Rectal smooth muscle tissue (tissue), 1 donor: ENCODE data around the gene OR6K6.

Source experiments
- H3K27ac ChIP-seq: one replicate; pipeline ENCODE4 v1.7.0; 2013; ENCODE audit warnings: low read depth, low read length, inconsistent platforms
- H3K27me3 ChIP-seq: one replicate; pipeline ENCODE4 v1.7.0; 2013; ENCODE audit warnings: low read length; ENCODE audit not compliant: control insufficient read depth, insufficient read depth
- H3K36me3 ChIP-seq: one replicate; pipeline ENCODE4 v1.7.0; 2013; ENCODE audit warnings: low read length; ENCODE audit not compliant: control insufficient read depth, insufficient read depth
- H3K4me1 ChIP-seq: one replicate; pipeline ENCODE4 v1.7.0; 2013; ENCODE audit warnings: low read length; ENCODE audit not compliant: control insufficient read depth, insufficient read depth
- H3K4me3 ChIP-seq: one replicate; pipeline ENCODE4 v1.7.0; 2013; ENCODE audit warnings: low read length
- H3K9ac ChIP-seq: one replicate; pipeline ENCODE4 v1.7.0; 2013; ENCODE audit warnings: low read length

OR6K6 gene, protein sequence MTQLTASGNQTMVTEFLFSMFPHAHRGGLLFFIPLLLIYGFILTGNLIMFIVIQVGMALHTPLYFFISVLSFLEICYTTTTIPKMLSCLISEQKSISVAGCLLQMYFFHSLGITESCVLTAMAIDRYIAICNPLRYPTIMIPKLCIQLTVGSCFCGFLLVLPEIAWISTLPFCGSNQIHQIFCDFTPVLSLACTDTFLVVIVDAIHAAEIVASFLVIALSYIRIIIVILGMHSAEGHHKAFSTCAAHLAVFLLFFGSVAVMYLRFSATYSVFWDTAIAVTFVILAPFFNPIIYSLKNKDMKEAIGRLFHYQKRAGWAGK

DNA sequence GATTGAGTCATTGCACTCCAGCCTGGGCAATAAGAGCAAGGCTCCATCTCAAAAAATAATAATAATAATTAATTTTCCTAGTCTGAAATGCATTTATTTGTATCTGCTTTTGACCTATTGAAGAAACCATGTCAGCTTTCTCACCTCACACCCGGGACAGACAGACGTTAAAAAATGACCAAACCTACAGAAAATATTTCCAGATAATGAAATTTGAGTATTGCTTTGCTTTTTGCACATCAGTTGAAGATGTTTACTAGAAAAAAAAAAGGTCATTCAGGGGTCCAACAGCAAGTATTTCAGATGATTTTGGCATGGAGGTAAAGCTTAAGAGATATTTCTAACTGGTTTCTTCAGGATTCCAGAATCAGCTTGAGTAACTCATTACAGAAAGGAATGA is at the start of gene OR6K6:
TSS of gene OR6K6 (plus strand) at position 301 of the 400 bp plus-strand sequence. CDS start 168 bp downstream, outside the sequence.
- Histone ChIP-seq H3K27me3 (no peaks in the 10 kb centered on the region), H3K4me1 (no peaks in the 10 kb centered on the region), H3K36me3 (no peaks in the 10 kb centered on the region), H3K9ac (no peak within 1 kb of the TSS), H3K27ac (no peak within 1 kb of the TSS), H3K4me3 (no peak within 1 kb of the TSS)

DNA sequence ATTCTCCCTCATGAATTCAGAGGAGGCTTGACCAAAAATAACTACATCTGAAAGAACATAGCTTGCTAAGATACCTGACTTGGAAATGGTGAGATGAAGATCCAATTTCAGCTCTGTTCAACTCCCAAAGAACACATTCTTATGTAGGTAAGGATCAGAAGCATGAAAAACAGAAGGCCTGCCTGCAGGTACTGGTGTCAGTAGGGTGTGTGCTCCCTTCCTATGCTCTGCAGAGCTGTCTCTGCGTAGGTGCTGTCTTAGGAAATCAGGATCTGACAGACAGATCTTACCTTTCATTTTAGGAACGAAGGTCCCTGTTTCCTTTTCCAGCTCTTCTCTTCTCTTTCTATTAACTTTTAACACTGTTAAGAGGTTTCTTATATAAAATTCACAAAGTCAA is 48.4 kb upstream of the OR6K6 start:
- Histone ChIP-seq H3K27me3 (no peaks in the 10 kb centered on the region), H3K9ac (no peak overlapping the region), H3K4me1 (no peaks in the 10 kb centered on the region), H3K27ac (no peak overlapping the region), H3K4me3 (no peak overlapping the region), H3K36me3 (no peaks in the 10 kb centered on the region)

DNA sequence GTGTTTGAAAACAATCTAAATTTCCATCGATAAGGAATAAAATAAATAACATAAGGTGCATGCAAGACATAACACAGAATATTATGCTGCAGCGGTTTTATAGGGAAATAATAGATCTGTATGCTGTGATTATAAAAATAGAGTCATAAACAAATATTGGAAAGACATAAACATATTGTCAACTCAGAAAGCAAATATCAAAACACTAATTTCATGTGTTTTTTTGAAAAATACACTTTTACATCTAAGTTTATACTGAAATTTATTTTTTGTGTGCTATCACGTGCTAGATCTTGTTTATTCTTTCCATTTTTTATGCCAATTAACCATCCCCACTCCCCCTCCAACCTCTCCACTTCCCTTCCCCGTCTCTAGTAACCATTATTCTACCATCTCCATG is 43.4 kb upstream of the OR6K6 start:
- no peaks in the 10 kb centered on the region for H3K27me3 ChIP-seq
- no peak overlapping the region for H3K27ac ChIP-seq
- no peak overlapping the region for H3K4me3 ChIP-seq
- H3K9ac ChIP-seq: no peak overlapping the region
- no peaks in the 10 kb centered on the region for H3K4me1 ChIP-seq
- no peaks in the 10 kb centered on the region for H3K36me3 ChIP-seq

DNA sequence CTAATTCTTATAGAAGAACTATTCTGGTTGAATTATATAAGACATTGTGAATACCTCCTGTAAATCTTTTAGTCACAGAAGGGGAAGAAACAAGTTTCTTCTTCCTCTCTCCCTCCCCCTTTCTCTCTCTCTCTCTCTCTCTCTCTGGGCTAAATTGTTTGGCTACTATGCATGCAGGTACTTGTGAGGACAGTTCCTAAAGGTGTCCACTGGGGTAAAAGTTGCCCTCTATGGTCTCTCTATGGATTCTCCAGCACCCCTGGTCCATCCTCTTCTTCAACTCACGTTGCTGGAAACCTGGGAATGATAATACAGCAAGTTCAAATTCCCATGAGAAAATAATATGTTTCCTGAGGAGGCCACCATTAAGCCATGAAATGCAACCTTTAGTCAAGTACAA is 39.8 kb upstream of the OR6K6 start:
- Histone ChIP-seq H3K27me3 (no peaks in the 10 kb centered on the region), H3K9ac (no peak overlapping the region), H3K36me3 (no peaks in the 10 kb centered on the region), H3K4me3 (no peak overlapping the region), H3K27ac (no peak overlapping the region), H3K4me1 (no peaks in the 10 kb centered on the region)

DNA sequence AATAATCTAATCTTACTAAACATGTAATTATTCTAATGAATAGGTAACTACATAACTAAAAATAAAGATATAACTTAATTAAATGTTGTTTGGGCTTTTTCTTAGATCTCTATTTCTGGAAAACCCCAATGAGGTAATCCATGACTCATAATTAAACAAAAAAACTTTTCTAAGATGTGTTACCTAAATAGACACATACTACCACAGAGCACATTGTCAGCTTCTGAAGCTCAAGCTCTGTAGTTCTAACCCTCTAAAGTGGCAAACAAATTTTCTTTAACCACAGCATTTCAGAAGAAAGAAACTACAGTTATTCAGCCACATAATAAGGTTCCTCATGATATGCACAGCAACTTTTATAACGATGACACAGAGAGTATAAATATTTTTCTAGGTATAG is 38.2 kb upstream of the OR6K6 start:
- no peaks in the 10 kb centered on the region for H3K27me3 ChIP-seq
- H3K4me3 ChIP-seq: no peak overlapping the region
- H3K27ac ChIP-seq: no peak overlapping the region
- no peak overlapping the region for H3K9ac ChIP-seq
- H3K4me1 ChIP-seq: no peaks in the 10 kb centered on the region
- H3K36me3 ChIP-seq: no peaks in the 10 kb centered on the region

DNA sequence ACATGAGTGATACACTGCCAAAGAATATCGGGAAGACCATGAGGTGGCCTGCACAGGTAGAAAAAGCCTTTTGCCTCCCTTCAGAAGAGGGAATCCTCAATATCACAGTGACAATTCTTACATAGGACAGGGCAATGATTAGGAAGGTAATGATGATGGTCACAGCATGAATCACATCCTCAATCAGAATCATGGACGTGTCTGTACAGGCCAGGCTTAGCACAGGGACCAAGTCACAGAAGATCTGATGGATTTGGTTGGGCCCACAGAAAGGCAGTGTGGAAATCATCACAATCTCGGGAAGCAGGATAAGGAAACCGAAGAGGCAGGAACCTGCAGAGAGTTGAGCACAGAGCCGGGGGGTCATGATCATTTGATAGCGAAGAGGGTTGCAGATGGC is 37.2 kb upstream of the OR6K6 start:
- no peak overlapping the region for H3K9ac ChIP-seq
- no peaks in the 10 kb centered on the region for H3K36me3 ChIP-seq
- no peak overlapping the region for H3K4me3 ChIP-seq
- no peaks in the 10 kb centered on the region for H3K4me1 ChIP-seq
- no peak overlapping the region for H3K27ac ChIP-seq
- H3K27me3 ChIP-seq: no peaks in the 10 kb centered on the region

DNA sequence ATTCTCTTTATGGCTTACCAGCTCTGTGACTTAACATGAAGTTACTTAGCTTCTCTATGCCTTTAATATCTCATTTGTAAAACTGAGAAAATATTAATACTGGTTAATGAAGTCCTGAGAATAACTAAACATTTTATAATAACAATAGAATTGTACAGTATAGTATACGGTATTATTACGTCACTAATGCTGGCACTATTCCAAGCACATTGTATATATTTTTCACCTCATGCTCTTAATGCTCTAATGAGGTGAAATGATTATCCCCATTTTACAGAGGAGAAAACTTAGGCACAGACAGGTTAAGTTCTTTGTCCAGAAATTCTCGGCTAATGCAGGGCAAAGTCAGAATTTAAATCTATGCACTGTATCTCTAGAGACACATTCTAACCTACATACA is 34.9 kb upstream of the OR6K6 start:
- no peaks in the 10 kb centered on the region for H3K27me3 ChIP-seq

DNA sequence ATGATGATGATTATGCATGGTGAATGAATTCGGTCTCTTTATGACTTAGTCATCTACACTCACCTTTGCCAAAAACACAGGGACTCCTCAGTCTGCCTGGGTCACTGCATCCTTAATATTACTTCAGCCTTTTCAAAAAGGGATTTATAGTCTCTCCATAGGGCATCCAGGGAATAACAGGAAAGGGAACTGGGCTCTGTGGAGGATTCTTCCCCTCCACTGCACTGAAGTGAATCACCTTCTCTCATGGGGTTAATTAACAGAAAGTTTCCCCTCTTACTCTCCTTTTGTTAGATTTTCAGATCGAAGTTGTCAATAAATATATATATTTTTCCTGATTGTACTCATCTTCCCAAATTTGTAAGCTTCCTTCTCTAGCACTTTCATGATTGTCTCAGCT is 33.9 kb upstream of the OR6K6 start, which contains the start of gene OR6K3:
TSS of gene OR6K3 (minus strand) at position 101 of the 400 bp plus-strand sequence. CDS start 2,605 bp downstream, outside the sequence.
- no peaks in the 10 kb centered on the region for H3K27me3 ChIP-seq
- H3K9ac ChIP-seq: no peak within 1 kb of the TSS
- no peak within 1 kb of the TSS for H3K4me3 ChIP-seq
- H3K27ac ChIP-seq: no peak within 1 kb of the TSS
- no peaks in the 10 kb centered on the region for H3K4me1 ChIP-seq
- no peaks in the 10 kb centered on the region for H3K36me3 ChIP-seq

More for the DNA sequence above, 34.9 kb upstream of the OR6K6 start:
- H3K4me1 ChIP-seq: no peaks in the 10 kb centered on the region
- H3K4me3 ChIP-seq: no peak overlapping the region
- no peak overlapping the region for H3K9ac ChIP-seq
- no peak overlapping the region for H3K27ac ChIP-seq
- no peaks in the 10 kb centered on the region for H3K36me3 ChIP-seq

DNA sequence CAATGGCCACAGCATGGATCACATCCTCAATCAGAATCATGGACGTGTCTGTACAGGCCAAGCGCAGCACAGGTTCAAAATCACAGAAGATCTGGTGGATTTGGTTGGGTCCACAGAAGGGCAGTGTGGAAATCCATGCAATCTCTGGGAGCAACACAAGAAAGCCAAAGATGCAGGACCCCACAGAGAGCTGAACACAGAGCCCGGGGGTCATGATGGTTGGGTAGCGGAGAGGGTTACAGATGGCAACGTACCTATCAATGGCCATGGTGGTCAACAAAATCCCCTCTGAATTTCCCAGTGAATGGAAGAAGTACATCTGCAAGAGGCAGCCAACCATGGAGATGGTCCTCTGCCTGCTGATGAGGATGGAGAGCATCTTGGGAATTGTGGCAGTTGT is 30.1 kb upstream of the OR6K6 start:
- Histone ChIP-seq H3K27ac (no peak overlapping the region), H3K4me1 (no peaks in the 10 kb centered on the region), H3K36me3 (no peaks in the 10 kb centered on the region), H3K27me3 (no peaks in the 10 kb centered on the region), H3K9ac (no peak overlapping the region), H3K4me3 (no peak overlapping the region)

DNA sequence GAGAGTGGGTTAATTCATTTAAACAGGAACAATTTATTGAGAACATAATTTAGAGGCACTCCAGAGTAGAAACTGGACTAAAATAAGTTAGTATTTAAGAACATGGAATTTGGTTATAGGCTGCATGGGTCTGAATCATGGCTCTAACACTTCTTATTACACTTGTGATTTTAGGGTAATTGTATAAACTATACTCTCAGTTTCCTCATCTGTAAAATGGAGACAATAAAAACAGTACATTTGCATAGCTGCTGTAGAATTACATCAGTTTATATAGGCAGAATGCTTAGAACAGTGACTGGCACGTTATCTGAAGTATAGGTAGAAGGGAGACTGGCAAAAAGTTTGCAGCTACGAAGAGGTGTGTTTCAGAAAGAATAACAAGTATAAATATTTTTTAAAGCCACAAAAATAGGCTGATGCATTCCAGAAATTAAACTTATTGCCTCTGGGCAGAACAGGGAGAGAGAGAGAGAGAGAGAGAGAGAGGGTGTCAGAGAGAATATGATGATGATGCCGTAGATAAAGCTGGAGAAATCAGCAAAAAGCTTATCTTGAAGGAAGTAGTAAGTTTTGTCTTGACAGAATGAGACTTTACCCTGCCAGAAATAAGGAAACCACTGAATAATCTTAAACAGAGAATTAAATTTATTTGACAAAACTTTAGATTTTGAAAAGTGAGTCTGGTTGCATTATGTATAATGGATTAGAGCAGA is 25.9 kb upstream of the OR6K6 start:
- no peak overlapping the region for H3K27ac ChIP-seq
- no peak overlapping the region for H3K9ac ChIP-seq
- H3K4me1 ChIP-seq: no peaks in the 10 kb centered on the region
- H3K36me3 ChIP-seq: no peaks in the 10 kb centered on the region
- no peak overlapping the region for H3K4me3 ChIP-seq
- H3K27me3 ChIP-seq: no peaks in the 10 kb centered on the region

DNA sequence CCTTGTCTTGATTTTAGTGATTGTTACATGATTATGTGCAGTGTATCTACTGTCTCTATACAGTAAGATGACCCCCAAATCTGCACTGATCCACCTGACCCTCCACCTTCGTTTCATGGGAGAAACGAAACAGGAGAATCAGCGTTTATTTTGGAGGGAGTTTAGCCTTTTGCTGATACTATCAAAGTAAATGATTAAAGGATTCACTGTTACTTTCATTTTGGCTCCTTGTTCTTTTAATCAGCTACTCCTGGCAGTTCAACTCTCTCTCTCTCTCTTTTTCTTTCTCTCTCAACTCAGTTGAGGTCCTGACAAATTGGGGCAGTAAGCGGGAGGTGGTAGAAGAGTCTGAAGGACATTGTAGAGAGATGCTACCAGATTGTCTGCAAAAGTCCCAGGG is 24.1 kb upstream of the OR6K6 start:
- no peak overlapping the region for H3K9ac ChIP-seq
- H3K27me3 ChIP-seq: no peaks in the 10 kb centered on the region
- no peaks in the 10 kb centered on the region for H3K4me1 ChIP-seq
- H3K36me3 ChIP-seq: no peaks in the 10 kb centered on the region
- H3K27ac ChIP-seq: no peak overlapping the region
- no peak overlapping the region for H3K4me3 ChIP-seq

DNA sequence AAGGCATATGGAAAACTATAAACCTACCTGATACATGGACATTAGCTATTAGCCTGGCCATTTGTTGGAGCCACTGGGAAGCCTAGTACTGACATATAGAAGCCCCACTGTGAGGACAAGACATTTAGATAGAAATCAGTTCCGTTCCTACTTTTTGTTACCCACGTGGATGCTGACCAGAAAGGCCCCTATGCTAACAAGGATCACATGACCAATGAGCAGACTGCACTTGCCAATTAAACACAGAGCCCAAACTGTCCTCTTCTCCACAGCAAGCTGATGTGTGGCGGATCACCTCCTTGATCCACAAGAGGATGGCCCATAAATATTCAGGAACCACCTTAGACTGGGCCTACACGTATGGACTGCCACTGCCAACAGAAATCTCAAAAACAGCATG is 22.8 kb upstream of the OR6K6 start:
- Histone ChIP-seq H3K27me3 (no peaks in the 10 kb centered on the region), H3K9ac (no peak overlapping the region), H3K4me3 (no peak overlapping the region)

DNA sequence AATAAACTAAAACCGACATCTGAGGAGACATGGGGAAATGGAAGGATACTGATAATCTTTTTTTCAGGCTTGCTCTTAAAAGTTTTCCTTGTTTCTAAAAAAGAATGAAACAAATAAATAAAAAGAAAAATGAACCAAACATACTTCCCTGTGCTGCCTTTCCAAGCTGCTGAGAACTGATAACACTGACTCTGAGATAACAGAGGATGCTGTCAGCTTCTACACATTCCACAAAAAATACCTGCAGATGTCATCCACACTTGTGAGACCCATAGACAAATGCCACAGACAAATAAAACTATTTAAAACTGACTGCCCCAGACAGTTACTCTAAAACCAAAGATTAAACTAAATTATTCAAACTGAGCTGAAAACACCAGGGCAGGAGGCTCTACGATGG is 22.0 kb upstream of the OR6K6 start:
- Histone ChIP-seq H3K27me3 (no peaks in the 10 kb centered on the region), H3K27ac (no peak overlapping the region), H3K9ac (no peak overlapping the region), H3K4me3 (no peak overlapping the region), H3K4me1 (no peaks in the 10 kb centered on the region), H3K36me3 (no peaks in the 10 kb centered on the region)

More for the DNA sequence above, 22.8 kb upstream of the OR6K6 start:
- Histone ChIP-seq H3K4me1 (no peaks in the 10 kb centered on the region), H3K27ac (no peak overlapping the region), H3K36me3 (no peaks in the 10 kb centered on the region)
